Activated CD8-positive, alpha-beta memory T cell treated with anti-CD3 and anti-CD28 coated beads for 36 hours (primary cell): ENCODE results near the gene DNTT. TPM values are rescaled to one million over a fixed set of nuclear protein-coding genes. Genes with fewer than 3 reads are reported as not detected.

Source experiments
- CTCF ChIA-PET: fragments of 350-600 bp; sonication (Branson Sonifier 250); formaldehyde crosslinking; loops from one replicate; lab custom pipeline; 2021; ENCODE audit warnings: antibody characterized with exemption; lab: Charles Lee
- POLR2A ChIA-PET: fragments of 350-600 bp; sonication (Branson Sonifier 250); formaldehyde crosslinking; loops from one replicate; lab custom pipeline; 2021; ENCODE audit warnings: antibody characterized with exemption; lab: Charles Lee
- total RNA-seq, 2 experiments: library from RNA; stranded (reverse); gene quantifications; one replicate each; pipeline ENCODE4 v1.2.3, GENCODE V29; 2021

DNTT gene
- total RNA-seq, 2 experiments from 2014 or later = not detected

GRCh38 chr10:96368971-96369370, 64.7 kb downstream of the DNTT start:
- CTCF ChIA-PET = no interaction called here
- POLR2A ChIA-PET = no interaction called here

- CTCF ChIA-PET = interaction anchor here (0.6 to 2.2 kb wide), 5 partner anchors 12 to 264 kb away, joined by 3 to 5 read pairs (median 5); no protein-coding TSS in a partner anchor
These were observed 65.8 kb downstream of the DNTT start for GRCh38 chr10:96369890-96370583.

GRCh38 chr10:96370584-96371157, 66.4 kb downstream of the DNTT start:
- POLR2A ChIA-PET = no interaction called here

More at GRCh38 chr10:96369890-96370583, 65.8 kb downstream of the DNTT start:
- POLR2A ChIA-PET = no interaction called here

GRCh38 chr10:96371356-96371755, 67.1 kb downstream of the DNTT start:
- ChIA-PET POLR2A (no interaction called here), CTCF (interaction anchor here (0.7 to 2.2 kb wide), 4 partner anchors 14 to 890 kb away, joined by 3 to 5 read pairs (median 5); no protein-coding TSS in a partner anchor)

More at GRCh38 chr10:96370584-96371157, 66.4 kb downstream of the DNTT start:
- CTCF ChIA-PET = interaction anchor here (0.7 to 2.2 kb wide), 5 partner anchors 12 to 890 kb away, joined by 3 to 5 read pairs (median 3); no protein-coding TSS in a partner anchor

- POLR2A ChIA-PET = no interaction called here
- CTCF ChIA-PET = interaction anchor here (0.9 to 1.3 kb wide), 2 partner anchors 12 to 140 kb away, joined by 3 to 4 read pairs; partner anchors contain the start of gene TLL2
These were observed 69.8 kb downstream of the DNTT start for GRCh38 chr10:96374004-96374403.

GRCh38 chr10:96374639-96374984, 70.4 kb downstream of the DNTT start:
- POLR2A ChIA-PET = interaction anchor here (0.7 kb wide), 1 partner anchor 38 kb away, joined by 3 read pairs; no protein-coding TSS in a partner anchor

GRCh38 chr10:96374985-96375830, 71.0 kb downstream of the DNTT start:
- CTCF ChIA-PET = interaction anchor here (0.8 to 1.6 kb wide), 7 partner anchors 9 to 356 kb away, joined by 3 to 9 read pairs (median 4); partner anchors contain the start of gene TLL2
- POLR2A ChIA-PET = interaction anchor here (0.6 to 0.7 kb wide), 2 partner anchors 38 to 447 kb away, joined by 3 to 7 read pairs; no protein-coding TSS in a partner anchor

More at GRCh38 chr10:96374639-96374984, 70.4 kb downstream of the DNTT start:
- CTCF ChIA-PET = interaction anchor here (0.8 to 1.4 kb wide), 6 partner anchors 8 to 355 kb away, joined by 3 to 9 read pairs (median 4); partner anchors contain the start of gene TLL2

GRCh38 chr10:96376483-96376882, 72.2 kb downstream of the DNTT start:
- ChIA-PET POLR2A (no interaction called here), CTCF (interaction anchor here (1.6 to 2.4 kb wide), 3 partner anchors 9 to 50 kb away, joined by 3 to 5 read pairs (median 3); no protein-coding TSS in a partner anchor)

GRCh38 chr10:96377816-96378294, 73.6 kb downstream of the DNTT start:
- CTCF ChIA-PET = interaction anchor here (1.2 to 2.4 kb wide), 3 partner anchors 8 to 90 kb away, joined by 3 to 5 read pairs (median 3); no protein-coding TSS in a partner anchor
- POLR2A ChIA-PET = no interaction called here

GRCh38 chr10:96378741-96379140, 74.5 kb downstream of the DNTT start:
- CTCF ChIA-PET = interaction anchor here (1.2 kb wide), 1 partner anchor 90 kb away, joined by 3 read pairs; no protein-coding TSS in a partner anchor

GRCh38 chr10:96379758-96380157, 75.5 kb downstream of the DNTT start:
- POLR2A ChIA-PET = no interaction called here
- CTCF ChIA-PET = no interaction called here

More at GRCh38 chr10:96378741-96379140, 74.5 kb downstream of the DNTT start:
- POLR2A ChIA-PET = interaction anchor here (0.6 kb wide), 1 partner anchor 948 kb away, joined by 3 read pairs; no protein-coding TSS in a partner anchor

- ChIA-PET CTCF (interaction anchor here (0.7 kb wide), 1 partner anchor 152 kb away, joined by 3 read pairs; no protein-coding TSS in a partner anchor), POLR2A (no interaction called here)
These were observed 76.6 kb downstream of the DNTT start for GRCh38 chr10:96380821-96381220.

GRCh38 chr10:96384506-96384905, 80.3 kb downstream of the DNTT start:
- ChIA-PET CTCF (interaction anchor here (1.8 kb wide), 1 partner anchor 8 kb away, joined by 5 read pairs; no protein-coding TSS in a partner anchor), POLR2A (no interaction called here)

GRCh38 chr10:96387161-96387560, 82.9 kb downstream of the DNTT start:
- ChIA-PET POLR2A (no interaction called here), CTCF (no interaction called here)

GRCh38 chr10:96387601-96388000, 83.4 kb downstream of the DNTT start:
- POLR2A ChIA-PET = no interaction called here
- CTCF ChIA-PET = no interaction called here
